Cardiac muscle cell (in vitro differentiated cells and primary cell): ENCODE results near the gene MOGAT3. TPM values are rescaled to one million over a fixed set of nuclear protein-coding genes. Genes with fewer than 3 reads are reported as not detected.

Source experiments
- DNase-seq, 2 donors: peaks; one replicate each; pipeline versions ENCODE4 v3.0.0 to v3.0.0-alpha.2; 2010 to 2017; ENCODE audit warnings: low read depth in 1 of 2, low spot score in 1 of 2
- H3K27ac ChIP-seq: fragments of 200-600 bp; sonication (generic); 2 replicates; pipeline ENCODE4 v1.5.1; 2016
- H3K27me3 ChIP-seq: fragments of 200-600 bp; sonication (generic); 2 replicates; pipeline ENCODE4 v1.6.0; 2016; ENCODE audit warnings: control low read depth
- H3K36me3 ChIP-seq: fragments of 200-600 bp; sonication (generic); 2 replicates; pipeline ENCODE4 v1.5.1; 2016; ENCODE audit warnings: control low read depth
- H3K4me1 ChIP-seq: fragments of 200-600 bp; sonication (generic); 2 replicates; pipeline ENCODE4 v1.8.1; 2017; ENCODE audit warnings: low read depth, mild to moderate bottlenecking, mixed run types
- H3K4me3 ChIP-seq: fragments of 200-600 bp; sonication (generic); 2 replicates; pipeline ENCODE4 v1.5.1; 2016; ENCODE audit warnings: mild to moderate bottlenecking
- H3K9me3 ChIP-seq: fragments of 200-600 bp; sonication (generic); 2 replicates; pipeline ENCODE4 v1.5.1; 2017; ENCODE audit warnings: low read depth, mild to moderate bottlenecking, control low read depth
- polyA plus RNA-seq: library from polyadenylated mRNA; unstranded; fragments of >200 nt; fragmentation: Nextera tagmentation; extraction: Ambion mirVana; gene quantifications from 2 replicates; pipeline ENCODE4 v1.2.1, GENCODE V29; 2016
- total RNA-seq: library from RNA; depleted of rRNA; stranded (reverse); fragments of >200 nt; gene quantifications from 2 replicates; pipeline ENCODE4 v1.2.3, GENCODE V29; 2016
- TF ChIP-seq, protein P1 (sequence below): IDR thresholded peaks from 2 replicates; pipeline ENCODE4 v1.5.1; 2012; ENCODE audit warnings: low read depth, mild to moderate bottlenecking, low read length

Gene MOGAT3
- total and polyA plus RNA-seq, 2 experiments from 2014 or later: not detected

GRCh38 chr7:101235522-101235921, 34.7 kb upstream of the MOGAT3 start:
- Histone ChIP-seq H3K36me3 (peaks cover 8% of the 10 kb centered on the region), H3K9me3 (no peaks in the 10 kb centered on the region), H3K27ac (no peak overlapping the region), H3K4me1 (peaks cover 8% of the 10 kb centered on the region), H3K4me3 (no peak overlapping the region), H3K27me3 (no peaks in the 10 kb centered on the region)
- TF ChIP-seq, protein P1, sequence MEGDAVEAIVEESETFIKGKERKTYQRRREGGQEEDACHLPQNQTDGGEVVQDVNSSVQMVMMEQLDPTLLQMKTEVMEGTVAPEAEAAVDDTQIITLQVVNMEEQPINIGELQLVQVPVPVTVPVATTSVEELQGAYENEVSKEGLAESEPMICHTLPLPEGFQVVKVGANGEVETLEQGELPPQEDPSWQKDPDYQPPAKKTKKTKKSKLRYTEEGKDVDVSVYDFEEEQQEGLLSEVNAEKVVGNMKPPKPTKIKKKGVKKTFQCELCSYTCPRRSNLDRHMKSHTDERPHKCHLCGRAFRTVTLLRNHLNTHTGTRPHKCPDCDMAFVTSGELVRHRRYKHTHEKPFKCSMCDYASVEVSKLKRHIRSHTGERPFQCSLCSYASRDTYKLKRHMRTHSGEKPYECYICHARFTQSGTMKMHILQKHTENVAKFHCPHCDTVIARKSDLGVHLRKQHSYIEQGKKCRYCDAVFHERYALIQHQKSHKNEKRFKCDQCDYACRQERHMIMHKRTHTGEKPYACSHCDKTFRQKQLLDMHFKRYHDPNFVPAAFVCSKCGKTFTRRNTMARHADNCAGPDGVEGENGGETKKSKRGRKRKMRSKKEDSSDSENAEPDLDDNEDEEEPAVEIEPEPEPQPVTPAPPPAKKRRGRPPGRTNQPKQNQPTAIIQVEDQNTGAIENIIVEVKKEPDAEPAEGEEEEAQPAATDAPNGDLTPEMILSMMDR: no peak
- DNase-seq: no peak

- no peak for DNase-seq
- no peaks in the 10 kb centered on the region for H3K9me3 ChIP-seq
- no peak overlapping the region for H3K4me3 ChIP-seq
- peaks cover 8% of the 10 kb centered on the region for H3K4me1 ChIP-seq
- TF ChIP-seq, protein P1: peak; percentile 38
- no peaks in the 10 kb centered on the region for H3K27me3 ChIP-seq
- peaks cover 7% of the 10 kb centered on the region for H3K36me3 ChIP-seq
- no peak overlapping the region for H3K27ac ChIP-seq
Measured at GRCh38 chr7:101235050-101235449, 34.2 kb upstream of the MOGAT3 start.

DNA sequence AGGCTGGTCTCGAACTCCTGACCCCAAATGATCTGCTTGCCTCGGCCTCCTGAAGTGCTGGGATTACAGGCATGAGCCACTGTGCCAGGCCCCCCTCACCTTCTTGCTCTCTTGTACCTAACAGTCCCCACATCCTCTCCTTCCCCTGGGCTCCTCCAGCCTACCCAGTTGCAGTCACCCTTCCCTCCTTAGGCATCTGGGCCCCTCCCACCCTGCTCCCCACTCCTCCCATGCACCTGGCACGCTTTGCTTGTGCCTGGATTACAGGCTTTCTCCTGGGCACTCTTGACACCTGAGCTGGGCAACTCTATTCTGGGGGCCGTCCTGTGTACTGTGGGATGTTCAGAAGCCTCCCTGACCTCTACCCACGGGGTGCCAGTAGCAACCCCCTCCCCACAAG, 33.8 kb upstream of the MOGAT3 start:
- H3K4me1 ChIP-seq: peaks cover 8% of the 10 kb centered on the region

GRCh38 chr7:101233907-101234547, 33.2 kb upstream of the MOGAT3 start:
- H3K36me3 ChIP-seq: no peaks in the 10 kb centered on the region
- H3K4me1 ChIP-seq: peaks cover 8% of the 10 kb centered on the region
- no peaks in the 10 kb centered on the region for H3K27me3 ChIP-seq
- H3K27ac ChIP-seq: no peak overlapping the region
- H3K9me3 ChIP-seq: no peaks in the 10 kb centered on the region
- H3K4me3 ChIP-seq: no peak overlapping the region
- no peak for DNase-seq
- TF ChIP-seq, protein P1: no peak

More for the DNA sequence above, 33.8 kb upstream of the MOGAT3 start:
- Histone ChIP-seq H3K4me3 (no peak overlapping the region), H3K36me3 (peaks cover 3% of the 10 kb centered on the region), H3K27me3 (no peaks in the 10 kb centered on the region), H3K27ac (no peak overlapping the region), H3K9me3 (no peaks in the 10 kb centered on the region)
- TF ChIP-seq, protein P1: no peak
- DNase-seq: no peak

DNA sequence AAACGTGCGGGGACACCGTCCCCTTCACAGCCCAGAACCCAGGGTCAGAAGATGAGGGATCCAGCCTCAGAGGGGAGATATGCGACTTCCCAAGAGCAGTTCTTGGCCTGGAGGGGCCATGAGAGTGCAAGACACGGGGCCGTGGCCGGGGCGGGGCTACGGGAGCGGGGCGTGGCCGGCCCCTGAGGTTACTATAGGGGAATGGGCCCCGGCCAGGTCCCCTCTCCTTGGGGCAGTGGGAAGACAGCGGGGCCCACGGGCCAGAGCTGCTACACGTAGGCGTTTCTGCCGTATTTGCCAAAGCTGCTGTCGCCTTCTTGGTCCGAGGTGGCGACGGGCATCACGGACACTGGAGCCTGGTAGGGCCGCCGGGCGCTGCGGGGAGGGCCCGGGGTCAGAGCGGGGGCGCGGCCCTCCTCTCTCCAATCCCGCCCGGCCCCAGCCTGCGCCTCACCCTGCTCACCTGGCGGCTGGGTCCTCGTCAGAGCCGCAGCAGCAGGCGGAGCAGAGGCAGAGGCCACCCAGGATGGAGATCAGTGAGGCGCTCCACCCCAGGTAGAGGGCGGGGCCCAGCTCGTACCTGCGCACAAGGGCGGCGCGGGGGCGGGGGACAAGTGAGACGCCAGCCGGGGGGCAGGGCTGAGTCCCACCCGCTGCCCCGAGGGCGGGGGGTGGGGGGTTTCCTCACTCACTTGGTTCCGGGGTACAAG, 31.5 kb upstream of the MOGAT3 start:
- Histone ChIP-seq H3K27ac (no peak overlapping the region), H3K36me3 (no peaks in the 10 kb centered on the region), H3K27me3 (no peaks in the 10 kb centered on the region), H3K4me1 (peaks cover 8% of the 10 kb centered on the region), H3K9me3 (no peaks in the 10 kb centered on the region), H3K4me3 (peak overlapping the region; percentile 26)
- TF ChIP-seq, protein P1: no peak
- peak in 1 of 2 donors; percentile 51 for DNase-seq
